ENCODE data around the gene HSF4. TPM values are rescaled to one million over a fixed set of nuclear protein-coding genes. Genes with fewer than 3 reads are reported as not detected.

HSF4 gene
- total RNA-seq, 1 donor: 5.8 TPM

DNA sequence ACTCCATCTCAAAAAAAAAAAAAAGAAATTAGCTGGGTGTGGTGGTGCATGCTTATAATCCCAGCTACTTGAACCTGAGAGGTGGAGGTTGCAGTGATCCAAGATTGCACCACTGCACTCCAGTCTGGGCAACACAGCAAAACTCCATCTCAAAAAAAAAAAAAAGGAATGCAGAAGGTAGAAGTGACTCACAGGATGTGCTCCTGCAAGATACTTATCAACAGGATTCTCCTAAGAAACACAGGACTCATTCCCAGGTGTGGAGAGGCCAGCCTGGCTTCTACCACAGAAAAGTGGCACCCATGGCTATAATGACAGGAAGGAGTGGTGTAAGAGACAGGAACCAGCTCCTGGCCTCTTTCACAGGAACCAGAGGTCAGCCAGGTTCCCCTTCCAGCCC is 48.2 kb downstream of the HSF4 start:
- TF ChIP-seq, protein P1, sequence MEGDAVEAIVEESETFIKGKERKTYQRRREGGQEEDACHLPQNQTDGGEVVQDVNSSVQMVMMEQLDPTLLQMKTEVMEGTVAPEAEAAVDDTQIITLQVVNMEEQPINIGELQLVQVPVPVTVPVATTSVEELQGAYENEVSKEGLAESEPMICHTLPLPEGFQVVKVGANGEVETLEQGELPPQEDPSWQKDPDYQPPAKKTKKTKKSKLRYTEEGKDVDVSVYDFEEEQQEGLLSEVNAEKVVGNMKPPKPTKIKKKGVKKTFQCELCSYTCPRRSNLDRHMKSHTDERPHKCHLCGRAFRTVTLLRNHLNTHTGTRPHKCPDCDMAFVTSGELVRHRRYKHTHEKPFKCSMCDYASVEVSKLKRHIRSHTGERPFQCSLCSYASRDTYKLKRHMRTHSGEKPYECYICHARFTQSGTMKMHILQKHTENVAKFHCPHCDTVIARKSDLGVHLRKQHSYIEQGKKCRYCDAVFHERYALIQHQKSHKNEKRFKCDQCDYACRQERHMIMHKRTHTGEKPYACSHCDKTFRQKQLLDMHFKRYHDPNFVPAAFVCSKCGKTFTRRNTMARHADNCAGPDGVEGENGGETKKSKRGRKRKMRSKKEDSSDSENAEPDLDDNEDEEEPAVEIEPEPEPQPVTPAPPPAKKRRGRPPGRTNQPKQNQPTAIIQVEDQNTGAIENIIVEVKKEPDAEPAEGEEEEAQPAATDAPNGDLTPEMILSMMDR (IDR thresholded peaks at IDR 0.05; ENCODE audit: extremely low read depth, low read depth, low read length): no peak
- no peak for DNase-seq (ENCODE audit: insufficient read length, low spot score, missing footprints)
- Histone ChIP-seq H3K4me3 (ENCODE audit: insufficient read depth, low read length) (no peak overlapping the region), H3K27ac (ENCODE audit: low read depth, low read length) (no peak overlapping the region), H2AFZ (ENCODE audit: low read length) (no peak overlapping the region), H3K36me3 (ENCODE audit: insufficient read depth, low read length) (no peaks in the 10 kb centered on the region), H4K20me1 (ENCODE audit: insufficient read depth, low read length) (peaks cover 2% of the 10 kb centered on the region), H3K4me2 (ENCODE audit: insufficient read depth, low read length) (no peak overlapping the region), H3K79me2 (ENCODE audit: insufficient read depth, low read length) (no peaks in the 10 kb centered on the region), H3K27me3 (ENCODE audit: insufficient read depth, low read length) (no peaks in the 10 kb centered on the region), H3K4me1 (ENCODE audit: insufficient read depth, low read length) (no peaks in the 10 kb centered on the region), H3K9me3 (ENCODE audit: low read depth, low read length) (no peaks in the 10 kb centered on the region)

GRCh38 chr16:67213197-67214019 is 48.9 kb downstream of the HSF4 start:
- H3K27me3 ChIP-seq (ENCODE audit: insufficient read depth, low read length): no peaks in the 10 kb centered on the region
- no peak for DNase-seq (ENCODE audit: insufficient read length, low spot score, missing footprints)
- H3K79me2 ChIP-seq (ENCODE audit: insufficient read depth, low read length): no peaks in the 10 kb centered on the region
- no peak overlapping the region for H2AFZ ChIP-seq (ENCODE audit: low read length)
- no peaks in the 10 kb centered on the region for H3K36me3 ChIP-seq (ENCODE audit: insufficient read depth, low read length)
- H4K20me1 ChIP-seq (ENCODE audit: insufficient read depth, low read length): peaks cover 2% of the 10 kb centered on the region
- no peak overlapping the region for H3K4me2 ChIP-seq (ENCODE audit: insufficient read depth, low read length)
- no peaks in the 10 kb centered on the region for H3K4me1 ChIP-seq (ENCODE audit: insufficient read depth, low read length)
- H3K9me3 ChIP-seq (ENCODE audit: low read depth, low read length): no peaks in the 10 kb centered on the region
- no peak overlapping the region for H3K4me3 ChIP-seq (ENCODE audit: insufficient read depth, low read length)
- TF ChIP-seq, protein P1 (IDR thresholded peaks at IDR 0.05; ENCODE audit: extremely low read depth, low read depth, low read length): no peak
- H3K27ac ChIP-seq (ENCODE audit: low read depth, low read length): no peak overlapping the region

GRCh38 chr16:67215706-67216105 is 51.2 kb downstream of the HSF4 start:
- no peak for DNase-seq (ENCODE audit: insufficient read length, low spot score, missing footprints)
- Histone ChIP-seq H4K20me1 (ENCODE audit: insufficient read depth, low read length) (peaks cover 2% of the 10 kb centered on the region), H3K27ac (ENCODE audit: low read depth, low read length) (no peak overlapping the region), H3K79me2 (ENCODE audit: insufficient read depth, low read length) (no peaks in the 10 kb centered on the region), H3K27me3 (ENCODE audit: insufficient read depth, low read length) (no peaks in the 10 kb centered on the region), H2AFZ (ENCODE audit: low read length) (no peak overlapping the region), H3K4me2 (ENCODE audit: insufficient read depth, low read length) (no peak overlapping the region), H3K36me3 (ENCODE audit: insufficient read depth, low read length) (no peaks in the 10 kb centered on the region), H3K4me1 (ENCODE audit: insufficient read depth, low read length) (no peaks in the 10 kb centered on the region), H3K4me3 (ENCODE audit: insufficient read depth, low read length) (no peak overlapping the region), H3K9me3 (ENCODE audit: low read depth, low read length) (no peaks in the 10 kb centered on the region)
- TF ChIP-seq, protein P1 (IDR thresholded peaks at IDR 0.05; ENCODE audit: extremely low read depth, low read depth, low read length): no peak

- Histone ChIP-seq H3K79me2 (ENCODE audit: insufficient read depth, low read length) (no peaks in the 10 kb centered on the region), H2AFZ (ENCODE audit: low read length) (no peak overlapping the region), H3K27ac (ENCODE audit: low read depth, low read length) (no peak overlapping the region), H3K9me3 (ENCODE audit: low read depth, low read length) (no peaks in the 10 kb centered on the region), H3K27me3 (ENCODE audit: insufficient read depth, low read length) (no peaks in the 10 kb centered on the region), H3K4me1 (ENCODE audit: insufficient read depth, low read length) (no peaks in the 10 kb centered on the region), H3K4me2 (ENCODE audit: insufficient read depth, low read length) (no peak overlapping the region), H3K36me3 (ENCODE audit: insufficient read depth, low read length) (no peaks in the 10 kb centered on the region), H3K4me3 (ENCODE audit: insufficient read depth, low read length) (no peak overlapping the region), H4K20me1 (ENCODE audit: insufficient read depth, low read length) (peaks cover 2% of the 10 kb centered on the region)
- DNase-seq (ENCODE audit: insufficient read length, low spot score, missing footprints): no peak
- TF ChIP-seq, protein P1 (IDR thresholded peaks at IDR 0.05; ENCODE audit: extremely low read depth, low read depth, low read length): no peak
Measured at GRCh38 chr16:67216612-67217490, 52.3 kb downstream of the HSF4 start.

Data from osteoblast (primary cell).